ENCODE measurements around the gene MAPK9.

GRCh38 chr5:180284149-180284548 lies 7.7 kb downstream of the MAPK9 start:
- TF ChIP-seq POLR2AphosphoS5 (IDR thresholded peaks at IDR 0.05; ENCODE audit: low read depth, low read length) (no peak), POLR2A (IDR thresholded peaks at IDR 0.05; ENCODE audit: low read depth, low read length) (no peak), PAX5 (IDR thresholded peaks at IDR 0.05; ENCODE audit: insufficient read depth, low read length, severe bottlenecking) (no peak)

Measured in GM12891 (cell line).